Endothelial cell of umbilical vein (primary cell): Measurements from ENCODE around the gene CAMTA1. TPM values are rescaled to one million over a fixed set of nuclear protein-coding genes. Genes with fewer than 3 reads are reported as not detected.

Experiments used
- BruUV-seq: library from RNA; stranded (reverse); fragments of 400-500 nt; replicated peaks from 2 replicates; lab custom pipeline; 2021; lab: Mats Ljungman, UMichigan
- CTCF ChIA-PET: fragments of 300-600, 350-600 bp; sonication (Branson Sonifier 250); formaldehyde crosslinking; loops from one replicate; lab custom pipeline; 2021; ENCODE audit warnings: antibody characterized with exemption, inconsistent platforms; lab: Charles Lee
- POLR2A ChIA-PET: fragments of 300-600, 350-600 bp; sonication (Branson Sonifier 250); formaldehyde crosslinking; loops from one replicate; lab custom pipeline; 2021; ENCODE audit warnings: antibody characterized with exemption, inconsistent platforms; lab: Charles Lee
- DNase-seq: peaks from one replicate; pipeline ENCODE4 v3.0.0-alpha.2; 2011; ENCODE audit warnings: low read depth, low spot score
- FAIRE-seq: peaks from 2 replicates; lab custom pipeline; 2011; peaks lifted over from hg19 to GRCh38; lab: Jason Lieb, UNC
- H2AFZ ChIP-seq: 2 replicates; pipeline ENCODE4 v1.6.0; 2012; ENCODE audit warnings: low read depth, low read length, control low read depth, inconsistent platforms
- H3K27ac ChIP-seq: 2 replicates; pipeline ENCODE4 v1.5.1; 2011; ENCODE audit warnings: low read depth, mild to moderate bottlenecking, control low read depth, low read length, moderate library complexity; ENCODE audit not compliant: insufficient read depth
- H3K27me3 ChIP-seq, 2 experiments: 2 replicates each; pipeline versions ENCODE4 v1.6.0 to v1.6.1; 2011; ENCODE audit warnings: low read length in 2 of 2, mixed read lengths in 1 of 2; ENCODE audit not compliant: control insufficient read depth in 2 of 2, insufficient read depth in 2 of 2
- H3K36me3 ChIP-seq, 2 experiments: 2 replicates in 1 of 2; 3 replicates in 1 of 2; pipeline ENCODE4 v1.5.1; 2011; ENCODE audit warnings: low read length in 2 of 2, mild to moderate bottlenecking in 1 of 2, moderate library complexity in 1 of 2; ENCODE audit not compliant: control insufficient read depth in 2 of 2, insufficient read depth in 2 of 2; ENCODE audit errors: extremely low read depth in 1 of 2
- H3K4me1 ChIP-seq: 3 replicates; pipeline ENCODE4 v1.5.1; 2011; ENCODE audit warnings: mild to moderate bottlenecking, low read length; ENCODE audit not compliant: control insufficient read depth, insufficient read depth; ENCODE audit errors: extremely low read depth
- H3K4me2 ChIP-seq: 2 replicates; pipeline ENCODE4 v1.6.1; 2011; ENCODE audit warnings: low read length, control low read depth, mixed read lengths; ENCODE audit not compliant: insufficient read depth
- H3K4me3 ChIP-seq, 3 experiments: fragments of 200-600 bp in 1 of 3; sonication (generic), shearing (Covaris generic) in 1 of 3; replicated peaks in 1 of 3; 2 replicates each; pipeline ENCODE4 v1.5.1; 2011 to 2016; ENCODE audit warnings: control low read depth in 3 of 3, low read length in 3 of 3, mild to moderate bottlenecking in 2 of 3, inconsistent platforms in 1 of 3, low read depth in 1 of 3, moderate library complexity in 1 of 3; ENCODE audit not compliant: insufficient read depth in 1 of 3
- H3K79me2 ChIP-seq: 2 replicates; pipeline ENCODE4 v1.6.0; 2012; ENCODE audit warnings: low read length, inconsistent platforms; ENCODE audit not compliant: control insufficient read depth, insufficient read depth
- H3K9ac ChIP-seq: replicated peaks from 2 replicates; pipeline ENCODE3; 2011; ENCODE audit warnings: low read length, control low read depth; ENCODE audit not compliant: insufficient read depth; ENCODE audit errors: extremely low read depth
- H3K9me1 ChIP-seq: replicated peaks from 3 replicates; pipeline ENCODE4 v1.6.0; 2011; ENCODE audit warnings: mild to moderate bottlenecking, low read length; ENCODE audit not compliant: control insufficient read depth, insufficient read depth; ENCODE audit errors: extremely low read depth
- H3K9me3 ChIP-seq: replicated peaks from 2 replicates; pipeline ENCODE4 v1.5.1; 2012; ENCODE audit warnings: low read length, inconsistent platforms; ENCODE audit not compliant: control insufficient read depth, insufficient read depth
- H4K20me1 ChIP-seq: replicated peaks from 2 replicates; pipeline ENCODE3; 2011; ENCODE audit warnings: mild to moderate bottlenecking, low read length; ENCODE audit not compliant: control insufficient read depth, insufficient read depth; ENCODE audit errors: extremely low read depth
- CTCF ChIP-seq, 2 donors: IDR thresholded peaks; 1 replicate in 1 of 2; 2 replicates in 1 of 2; pipeline ENCODE4 v1.5.1; 2011; ENCODE audit warnings: low read length in 2 of 2, mild to moderate bottlenecking in 2 of 2, moderate library complexity in 2 of 2, control low read depth in 1 of 2, inconsistent platforms in 1 of 2, low read depth in 1 of 2; ENCODE audit not compliant: insufficient read depth in 1 of 2; ENCODE audit errors: extremely low read depth in 1 of 2
- EZH2 ChIP-seq: IDR thresholded peaks from 2 replicates; pipeline ENCODE4 v1.6.1; 2012; ENCODE audit warnings: borderline replicate concordance, low read depth, mild to moderate bottlenecking, moderate library complexity, low read length, inconsistent platforms; ENCODE audit not compliant: severe bottlenecking
- FOS ChIP-seq: IDR thresholded peaks from 2 replicates; pipeline ENCODE4 v1.6.1; 2011; ENCODE audit warnings: mild to moderate bottlenecking, low read length, moderate library complexity, borderline replicate concordance; ENCODE audit not compliant: insufficient read depth
- GATA2 ChIP-seq: IDR thresholded peaks from 2 replicates; pipeline ENCODE4 v1.7.0; 2011; ENCODE audit warnings: low read depth, mild to moderate bottlenecking, moderate library complexity, mixed read lengths, low read length; ENCODE audit not compliant: insufficient read length, insufficient read depth
- JUN ChIP-seq: IDR thresholded peaks from 2 replicates; pipeline ENCODE4 v1.6.1; 2011; ENCODE audit warnings: borderline replicate concordance, low read depth; ENCODE audit not compliant: insufficient read length, insufficient read depth
- MAX ChIP-seq: IDR thresholded peaks from 2 replicates; pipeline ENCODE4 v1.6.1; 2011; ENCODE audit not compliant: insufficient read depth, insufficient read length
- MYC ChIP-seq: IDR thresholded peaks from one replicate; pipeline ENCODE4 v1.6.1; 2011; ENCODE audit warnings: mild to moderate bottlenecking, low read depth, low read length
- POLR2A ChIP-seq: IDR thresholded peaks from 2 replicates; pipeline ENCODE4 v1.6.1; 2012; ENCODE audit warnings: low read depth, mild to moderate bottlenecking, control low read depth, low read length
- POLR2AphosphoS5 ChIP-seq: IDR thresholded peaks from 2 replicates; pipeline ENCODE4 v1.6.1; 2012; ENCODE audit warnings: low read depth, mild to moderate bottlenecking, control low read depth, low read length, moderate library complexity; ENCODE audit not compliant: insufficient read depth
- dilution Hi-C: fragments of 300-500 bp; cut with MboI; formaldehyde crosslinking; loops from one replicate; pipeline ENCODE4 v1.15.0; 2019; ENCODE audit warnings: low sequenced_read_pairs; ENCODE audit not compliant: extremely low pct_ligation_motif_present
- intact Hi-C: fragments of 100-400 bp; cut with micrococcal nuclease; formaldehyde crosslinking; loops from one replicate; pipeline ENCODE4 v1.10.0; 2022
- polyA plus RNA-seq, 4 experiments: library from polyadenylated mRNA; depleted of rRNA in 3 of 4; stranded (reverse) in 3 of 4; unstranded in 1 of 4; fragments of >200 nt; gene quantifications; 2 replicates each; pipeline versions ENCODE4 v1.2.1 to v1.2.3, GENCODE V29; 2011 to 2012; ENCODE audit warnings: missing spikeins in 1 of 4
- total RNA-seq: library from RNA; stranded (reverse); gene quantifications from 2 replicates; pipeline ENCODE4 v1.2.3, GENCODE V29; 2021

The CAMTA1 gene
- total and polyA plus RNA-seq, 2 donors (not counting 3 experiments of a cell fraction or from before 2014, with no cell fraction given) = 50.8 to 92.7 TPM

GRCh38 chr1:6965935-6966241 is 180.6 kb downstream of the CAMTA1 start:
- no peaks in the 10 kb centered on the region for H3K36me3 ChIP-seq
- TF ChIP-seq GATA2 (no peak), FOS (no peak), MAX (no peak), JUN (no peak), CTCF (IDR thresholded peaks at IDR 0.05; ENCODE audit: extremely low read depth in 1 of 2, insufficient read depth in 1 of 2, low read depth in 1 of 2, low read length in 2 of 2) (no peak), EZH2 (no peak), POLR2A (no peak), POLR2AphosphoS5 (no peak), MYC (no peak)
- peaks cover 0 to 3% of the 10 kb centered on the region in 2 experiments for H3K27me3 ChIP-seq
- H3K27ac ChIP-seq = no peak overlapping the region
- no peaks in the 10 kb centered on the region for H3K79me2 ChIP-seq
- intact Hi-C loops (no loop called here), dilution Hi-C loops (no loop called here)
- no peak for FAIRE-seq
- no peak for DNase-seq
- BruUV-seq = no TSS peak
- no peaks in the 10 kb centered on the region for H4K20me1 ChIP-seq
- H3K4me3 ChIP-seq = no peak overlapping the region
- H3K9ac ChIP-seq = no peak overlapping the region
- no peak overlapping the region for H2AFZ ChIP-seq
- ChIA-PET CTCF (no interaction called here), POLR2A (no interaction called here)
- H3K9me1 ChIP-seq = no peaks in the 10 kb centered on the region
- H3K9me3 ChIP-seq = no peaks in the 10 kb centered on the region
- H3K4me2 ChIP-seq = no peak overlapping the region
- H3K4me1 ChIP-seq = no peaks in the 10 kb centered on the region
